HPDE6-E6E7 (cell line): Measurements from ENCODE around the gene NUDT1.
A peak's percentile ranks its signal among the peaks of the same experiment; 100 is the strongest.

Experiments used
- DNase-seq: peaks from one replicate; pipeline ENCODE4 v3.0.0; 2011; ENCODE audit warnings: missing footprints; ENCODE audit errors: extremely low spot score

NUDT1 gene

GRCh38 chr7:2269089-2269990 lies 27.3 kb downstream of the NUDT1 start:
- peak; percentile 28 for DNase-seq

DNA sequence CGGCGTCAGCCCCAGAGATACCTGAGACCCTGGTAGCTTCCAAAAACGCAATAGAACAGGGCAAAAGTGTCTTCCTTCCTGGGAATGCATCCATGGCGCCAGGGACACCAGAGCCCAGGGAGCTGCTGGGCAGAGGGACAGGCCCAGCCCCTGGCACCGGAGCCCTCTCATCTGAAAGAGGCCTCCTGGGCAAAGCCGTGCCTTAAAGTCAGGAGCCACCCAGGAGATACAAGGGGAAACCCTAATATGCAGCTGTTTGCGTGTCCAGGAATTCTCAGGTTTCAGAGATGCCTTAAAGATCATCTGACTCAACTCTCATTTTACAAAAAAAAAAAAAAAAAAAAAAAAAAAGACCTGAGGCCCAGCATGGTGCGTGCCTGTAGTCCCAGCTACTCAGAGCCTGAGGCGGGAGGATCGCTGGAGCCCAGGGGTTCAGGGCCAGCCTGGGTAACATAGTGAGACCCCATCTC lies 28.0 kb downstream of the NUDT1 start:
- DNase-seq = no peak

DNA sequence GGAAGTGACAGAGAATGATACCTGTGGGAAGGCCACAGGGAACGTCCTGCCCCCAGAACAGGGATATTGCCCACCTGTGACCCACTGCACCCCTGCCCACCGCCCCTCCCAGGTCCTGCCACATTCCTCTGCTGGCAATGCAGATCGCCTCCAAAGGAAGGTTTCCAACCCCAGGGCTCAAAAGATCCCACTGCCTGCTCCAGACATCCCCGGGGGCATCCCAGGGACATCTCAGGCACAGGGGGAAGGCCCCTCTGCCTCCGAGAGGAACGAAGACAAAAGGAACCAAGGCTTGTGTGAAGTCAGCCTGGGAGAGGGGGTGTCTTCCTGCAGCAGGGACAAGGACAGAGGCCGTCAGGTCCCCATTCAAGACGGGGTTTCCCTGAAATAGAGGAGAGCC lies 28.5 kb downstream of the NUDT1 start:
- no peak for DNase-seq

- no peak for DNase-seq
Observed at GRCh38 chr7:2271273-2272026, 29.4 kb downstream of the NUDT1 start.

GRCh38 chr7:2272031-2272430 lies 30.0 kb downstream of the NUDT1 start:
- DNase-seq = no peak

DNA sequence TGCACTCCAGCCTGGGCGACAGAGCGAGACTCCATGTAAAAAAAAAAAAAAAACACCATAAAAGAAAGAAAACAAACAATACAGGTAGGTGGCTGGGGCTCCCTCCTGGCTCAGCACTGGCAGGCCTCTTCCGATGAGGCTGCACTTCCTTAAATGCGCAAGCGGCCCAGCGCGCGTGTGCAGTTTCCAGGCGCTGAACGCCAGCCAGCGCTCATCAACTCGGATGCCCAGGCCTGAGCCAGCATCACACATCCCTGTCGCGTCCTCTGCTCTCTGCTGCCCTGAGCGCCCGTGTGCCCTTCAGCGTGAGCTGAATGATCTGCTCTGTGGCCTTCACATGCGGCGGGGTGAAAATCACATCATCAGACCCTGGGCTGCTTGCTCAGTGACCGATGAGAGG lies 31.8 kb downstream of the NUDT1 start:
- no peak for DNase-seq

GRCh38 chr7:2274666-2275065 lies 32.6 kb downstream of the NUDT1 start:
- no peak for DNase-seq

DNA sequence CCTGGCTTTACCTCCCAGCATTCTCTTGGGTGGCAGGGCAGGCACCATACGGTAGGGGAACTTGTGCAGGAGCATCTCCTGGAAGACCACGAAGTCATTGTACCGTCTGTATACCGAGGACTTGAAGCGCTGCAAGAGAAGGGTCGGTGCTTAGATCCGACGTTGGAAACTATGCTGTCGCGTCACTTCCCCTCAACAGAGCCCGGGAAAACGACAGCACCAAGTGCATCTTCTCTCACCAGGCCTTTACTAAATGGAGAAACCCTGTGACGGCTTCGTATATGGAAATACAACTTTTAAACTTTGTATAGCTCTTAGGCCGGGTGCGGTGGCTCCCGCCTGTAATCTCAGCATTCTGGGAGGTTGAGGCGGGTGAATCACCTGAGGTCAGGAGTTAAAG lies 33.1 kb downstream of the NUDT1 start:
- no peak for DNase-seq

- DNase-seq = no peak
Observed at GRCh38 chr7:2276107-2276506, 34.1 kb downstream of the NUDT1 start.

- no peak for DNase-seq
Observed at GRCh38 chr7:2278026-2278425, 36.0 kb downstream of the NUDT1 start.

DNA sequence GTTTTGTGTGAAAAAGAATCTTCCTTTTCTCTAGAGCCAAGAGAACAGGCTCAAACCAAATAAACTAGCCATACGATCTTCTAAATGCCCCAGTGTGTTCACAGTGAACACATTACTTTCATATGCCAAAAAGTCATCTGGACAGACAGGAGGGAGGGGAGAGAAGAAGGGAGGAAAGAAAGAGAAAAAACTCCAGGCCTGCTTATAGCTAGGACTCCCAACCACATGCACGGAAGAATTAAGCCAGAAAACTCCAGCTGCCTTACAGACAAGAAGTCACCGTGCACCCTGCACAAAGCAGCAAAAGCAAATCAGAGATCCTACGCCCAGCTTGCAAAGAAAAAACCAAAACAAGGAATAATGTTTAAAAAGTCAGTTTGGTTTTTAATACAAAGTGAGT lies 37.9 kb downstream of the NUDT1 start:
- no peak for DNase-seq

DNA sequence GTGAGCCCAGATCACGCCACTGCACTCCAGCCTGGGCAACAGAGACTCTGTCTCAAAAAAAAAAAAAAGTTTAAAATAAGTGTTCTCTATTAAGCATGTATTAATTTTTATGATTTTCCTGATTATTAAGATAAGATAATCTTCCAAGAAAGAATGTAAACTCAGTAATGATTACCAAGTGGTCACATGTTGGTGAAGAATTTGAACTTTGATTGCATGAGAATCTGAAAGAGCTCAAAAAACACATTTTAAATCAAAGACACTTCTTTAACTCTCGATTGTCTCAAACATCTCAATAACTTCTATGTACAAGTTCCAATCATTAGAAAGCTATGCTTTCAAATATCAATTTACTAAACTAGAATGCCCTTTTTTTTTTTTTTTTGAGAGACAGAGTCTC lies 38.4 kb downstream of the NUDT1 start:
- no peak for DNase-seq

DNA sequence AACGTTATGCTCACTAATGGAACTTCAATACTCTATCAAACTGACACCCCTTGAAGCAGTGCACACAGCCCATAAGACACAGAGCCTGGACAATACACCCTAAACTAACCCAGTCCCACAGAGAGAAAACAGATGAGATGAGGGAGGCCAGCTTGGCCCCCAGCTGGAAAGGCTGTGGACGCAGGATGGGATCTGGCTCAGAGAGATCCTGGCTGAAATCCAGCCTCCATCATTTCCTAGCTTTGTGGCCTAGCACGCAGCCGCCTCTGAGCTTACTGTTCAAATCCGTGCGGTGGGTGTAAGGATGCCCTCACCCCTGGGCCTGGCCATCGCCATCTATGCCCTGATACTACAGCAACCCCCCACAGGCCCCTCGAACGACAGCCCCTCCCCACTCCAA lies 39.5 kb downstream of the NUDT1 start:
- DNase-seq = no peak

DNA sequence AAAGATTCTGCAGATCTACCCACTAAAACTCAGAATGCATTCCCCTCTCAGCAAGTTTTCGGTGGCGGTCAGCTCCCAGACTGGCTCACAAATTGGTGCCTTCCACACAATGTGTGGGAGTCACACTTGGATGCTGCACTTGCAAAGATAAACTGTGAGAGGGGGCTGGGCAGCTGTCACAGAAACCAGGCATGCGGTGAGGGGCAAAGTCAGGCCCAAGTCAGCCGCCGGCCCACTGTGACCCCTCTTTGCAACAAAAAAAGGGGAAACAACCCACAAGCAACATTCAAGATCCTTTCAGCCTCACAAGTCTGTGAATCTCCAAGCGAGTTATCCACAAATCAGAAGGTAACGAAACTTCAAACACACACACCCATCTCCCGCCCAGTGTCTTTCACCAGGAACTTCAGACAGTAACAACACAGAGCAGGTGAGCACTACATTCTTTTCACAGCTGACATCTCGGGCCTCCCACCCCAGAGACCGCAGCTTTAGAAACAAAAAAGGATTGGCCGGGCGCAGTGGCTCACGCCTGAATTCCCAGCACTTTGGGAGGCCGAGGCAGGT lies 40.2 kb downstream of the NUDT1 start:
- no peak for DNase-seq

- DNase-seq = no peak
Observed at GRCh38 chr7:2283074-2283473, 41.0 kb downstream of the NUDT1 start.

DNA sequence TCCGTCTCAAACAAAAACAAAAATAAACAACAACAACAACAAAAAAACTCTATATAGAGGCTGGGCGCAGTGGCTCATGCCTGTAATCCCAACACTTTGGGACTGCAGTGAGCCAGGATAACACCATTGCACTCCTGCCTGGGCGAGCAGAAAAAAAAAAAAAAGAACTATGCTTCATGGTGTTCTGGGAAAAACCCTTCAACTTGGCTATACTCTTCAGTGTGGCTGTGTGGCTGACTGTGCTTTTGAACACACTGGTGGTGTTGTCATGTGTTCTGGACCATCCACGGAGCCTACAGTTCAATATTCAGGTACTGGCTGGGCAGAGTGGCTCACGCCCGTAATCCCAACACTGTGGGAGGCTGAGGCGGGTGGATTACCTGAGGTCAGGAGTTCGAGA lies 45.7 kb downstream of the NUDT1 start:
- no peak for DNase-seq

GRCh38 chr7:2288503-2288902 lies 46.5 kb downstream of the NUDT1 start:
- DNase-seq = no peak

DNA sequence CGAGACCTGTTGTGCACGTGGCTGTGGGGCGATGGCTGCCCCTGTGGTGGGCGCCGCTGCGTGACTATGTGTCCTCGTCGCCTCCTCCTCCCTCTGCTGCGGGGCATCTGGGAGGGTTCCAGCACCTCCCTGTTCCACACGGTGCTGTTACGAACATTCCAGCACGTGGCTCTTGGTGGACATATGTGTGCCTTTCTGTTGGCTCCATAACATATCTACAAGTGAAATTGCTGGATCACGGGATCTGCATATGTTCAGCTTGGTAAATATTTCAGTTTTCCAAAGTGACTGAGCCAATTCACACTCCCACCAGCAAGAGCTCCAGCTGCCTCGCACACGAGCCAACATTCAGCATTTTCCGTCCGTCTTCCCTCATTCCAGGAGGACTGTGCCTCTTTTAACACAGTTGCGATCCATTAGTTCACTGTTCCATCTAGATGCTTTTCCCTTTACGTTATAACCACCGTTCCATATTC lies 47.1 kb downstream of the NUDT1 start:
- DNase-seq = no peak

DNA sequence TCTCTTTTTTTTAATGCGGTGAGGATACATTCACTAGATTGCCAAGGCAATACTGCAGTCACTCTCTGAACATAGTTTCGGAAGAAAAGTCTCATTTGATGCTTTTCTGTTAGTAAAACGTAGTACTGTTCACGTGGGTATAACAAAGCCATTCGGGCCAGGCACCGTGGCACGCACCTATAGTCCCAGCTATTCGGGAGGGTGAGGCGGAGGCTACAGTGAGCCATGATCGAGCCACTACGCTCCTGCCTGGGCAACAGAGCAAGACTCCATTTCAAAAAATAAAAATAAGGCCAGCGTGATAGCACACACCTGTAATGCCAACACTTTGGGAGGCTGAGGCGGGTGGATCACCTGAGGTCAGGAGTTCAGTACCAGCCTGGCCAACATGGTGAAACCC lies 47.6 kb downstream of the NUDT1 start:
- DNase-seq = no peak

DNA sequence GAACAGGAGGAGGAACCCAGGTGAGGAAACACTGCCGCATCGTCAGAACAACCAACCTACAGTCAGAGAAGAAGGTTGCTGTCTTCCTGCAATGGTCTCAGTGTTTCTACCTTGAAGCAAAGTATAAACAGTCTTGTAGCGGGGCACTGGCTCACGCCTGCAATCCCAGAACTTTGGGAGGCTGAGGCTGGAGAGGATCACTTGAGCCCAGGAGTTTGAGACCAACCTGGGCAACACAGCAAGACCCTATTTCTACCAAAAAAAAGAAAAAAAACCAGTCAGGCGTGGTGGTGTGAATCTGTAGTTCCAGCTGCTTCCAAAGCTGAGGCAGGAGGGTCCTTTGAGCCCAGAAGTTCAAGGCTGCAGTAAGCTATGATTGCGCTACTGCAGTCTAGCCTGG lies 48.9 kb downstream of the NUDT1 start:
- no peak for DNase-seq

- no peak for DNase-seq
Observed at GRCh38 chr7:2295936-2296620, 54.1 kb downstream of the NUDT1 start.

DNA sequence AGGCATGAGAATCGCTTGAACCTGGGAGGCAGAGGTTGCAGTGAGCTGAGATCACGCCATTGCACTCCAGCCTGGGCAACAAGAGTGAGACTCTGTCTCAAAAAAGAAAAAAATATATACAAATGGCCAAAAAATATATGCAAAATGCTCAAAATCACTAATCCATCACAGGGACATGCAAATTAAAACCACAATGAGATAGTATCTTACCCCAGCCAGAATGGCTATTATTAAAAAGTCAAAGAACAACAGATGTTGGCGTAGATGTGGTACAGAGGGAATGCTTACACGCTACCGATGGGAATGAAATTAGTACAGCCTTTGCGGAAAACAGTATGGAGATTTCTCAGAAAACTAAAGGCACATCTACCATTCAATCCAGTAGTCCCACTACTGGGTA lies 54.8 kb downstream of the NUDT1 start:
- no peak for DNase-seq
